ENCODE results near the gene ZCCHC24.

The ZCCHC24 gene

GRCh38 chr10:79380946-79381721 lies 64.3 kb downstream of the ZCCHC24 start:
- DNase-seq = no peak

- DNase-seq = no peak
Observed at GRCh38 chr10:79380125-79380945, 65.1 kb downstream of the ZCCHC24 start.

- no peak for DNase-seq
Observed at GRCh38 chr10:79379512-79380124, 65.8 kb downstream of the ZCCHC24 start.

- DNase-seq = no peak
Observed at GRCh38 chr10:79378647-79379511, 66.5 kb downstream of the ZCCHC24 start.

GRCh38 chr10:79378383-79378646 lies 67.1 kb downstream of the ZCCHC24 start:
- no peak for DNase-seq

GRCh38 chr10:79377557-79378382 lies 67.7 kb downstream of the ZCCHC24 start:
- no peak for DNase-seq

- DNase-seq = no peak
Observed at GRCh38 chr10:79376751-79377556, 68.5 kb downstream of the ZCCHC24 start.

- DNase-seq = no peak
Observed at GRCh38 chr10:79376078-79376628, 69.3 kb downstream of the ZCCHC24 start.

GRCh38 chr10:79375321-79376077 lies 69.9 kb downstream of the ZCCHC24 start:
- no peak for DNase-seq

GRCh38 chr10:79374312-79375191 lies 70.9 kb downstream of the ZCCHC24 start:
- DNase-seq = peak; percentile 73

- no peak for DNase-seq
Observed at GRCh38 chr10:79372871-79373270, 72.6 kb downstream of the ZCCHC24 start.

GRCh38 chr10:79367426-79368189 lies 77.8 kb downstream of the ZCCHC24 start:
- DNase-seq = no peak

- no peak for DNase-seq
Observed at GRCh38 chr10:79361726-79362397, 83.6 kb downstream of the ZCCHC24 start.

GRCh38 chr10:79360499-79361342 lies 84.7 kb downstream of the ZCCHC24 start:
- DNase-seq = no peak

GRCh38 chr10:79359816-79360498 lies 85.5 kb downstream of the ZCCHC24 start:
- DNase-seq = no peak

GRCh38 chr10:79358811-79359210 lies 86.6 kb downstream of the ZCCHC24 start:
- DNase-seq = no peak
